NCI-H2171 treated with DMSO at 0.1 percent for 48 hours (cell line): ENCODE measurements around the gene WDR18.

Experiments
- DNase-seq: peaks from one replicate; lab custom pipeline; 2025; lab: John Stamatoyannopoulos, UW

WDR18 gene

DNA sequence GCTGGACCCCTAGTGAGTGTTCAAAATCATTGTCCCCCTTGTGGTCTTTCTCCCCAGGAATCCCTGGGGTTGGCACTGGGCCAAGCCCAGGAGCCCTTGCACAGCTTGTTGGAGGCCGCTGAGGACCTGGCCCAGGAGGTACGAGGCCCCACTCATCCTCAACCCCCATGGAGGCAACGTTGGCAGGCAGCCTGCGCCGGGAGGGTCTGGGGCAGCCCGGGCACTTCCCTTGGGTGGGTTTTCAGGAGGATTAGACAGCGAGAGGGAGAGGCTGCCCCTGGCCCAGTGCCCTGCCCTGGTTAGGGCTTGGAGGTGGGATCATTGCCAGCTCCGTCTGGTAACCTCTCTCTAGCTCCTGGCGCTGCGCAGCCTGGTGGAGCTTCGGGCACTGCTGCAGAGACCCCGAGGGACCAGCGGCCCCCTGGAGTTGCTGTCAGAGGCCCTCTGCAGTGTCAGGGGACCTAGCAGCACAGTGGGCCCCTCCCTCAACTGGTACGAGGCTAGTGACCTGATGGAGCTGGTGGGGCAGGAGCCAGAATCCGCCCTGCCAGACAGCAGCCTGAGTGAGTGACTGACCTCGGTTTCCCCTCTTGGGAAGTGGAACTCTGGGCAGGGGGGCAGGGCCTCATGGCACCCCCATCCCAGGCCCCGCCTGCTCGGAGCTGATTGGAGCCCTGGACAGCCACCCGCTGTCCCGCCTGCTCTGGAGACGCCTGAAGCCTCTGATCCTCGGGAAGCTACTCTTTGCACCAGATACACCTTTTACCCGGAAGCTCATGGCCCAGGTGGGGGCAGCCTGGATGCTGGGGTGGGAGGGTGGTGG lies 58.8 kb downstream of the WDR18 start:
- peak; percentile 65 for DNase-seq
